Activated effector memory CD4-positive, alpha-beta T cell treated with Interleukin-2 at 50 U/mL for 16 hours (primary cell): Measurements from ENCODE around the gene DMTF1.
"Not testable (repeated sequence)": the region's sequence is repeated elsewhere in the genome, so short reads cannot be mapped to it uniquely, and the experiment has no call there.

Source experiments
- DNase-seq: peaks from one replicate; pipeline ENCODE4 v3.0.0-alpha.2; 2020

Gene DMTF1

DNA sequence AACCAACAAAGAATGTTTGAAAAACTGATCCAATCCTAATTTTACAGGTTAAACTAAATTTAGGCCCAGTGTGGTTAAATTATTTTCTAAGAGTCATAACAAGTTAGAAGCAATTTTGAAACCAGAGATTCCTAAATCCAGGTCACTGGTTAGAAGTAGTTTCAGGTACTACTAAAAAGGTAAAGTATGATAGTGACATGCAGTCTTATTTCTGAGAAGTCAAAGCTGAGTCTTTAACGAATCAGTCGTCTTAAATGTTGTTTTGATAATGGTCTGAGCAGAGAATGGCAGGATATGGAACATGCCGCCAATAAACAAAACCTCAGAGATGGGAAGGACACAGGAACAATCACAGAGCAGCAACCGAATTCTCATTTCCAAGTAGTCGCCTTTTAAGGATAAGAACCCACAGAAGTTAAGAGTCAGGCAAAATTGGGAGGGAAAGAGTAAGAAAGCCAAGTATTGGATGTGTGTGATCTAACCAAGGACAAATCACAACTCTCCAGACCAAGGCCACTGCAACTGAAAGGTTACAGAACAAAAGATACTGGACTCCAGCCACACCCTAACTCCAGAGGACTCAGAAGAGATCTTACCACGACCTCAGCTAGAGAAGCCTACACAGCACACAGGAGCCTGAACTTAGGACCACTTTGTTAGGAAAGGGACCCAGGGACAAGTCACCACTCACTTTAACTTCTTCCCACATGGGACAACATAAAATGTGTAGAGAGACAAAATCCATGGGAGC is 47.6 kb downstream of the DMTF1 start:
- DNase-seq: no peak

DNA sequence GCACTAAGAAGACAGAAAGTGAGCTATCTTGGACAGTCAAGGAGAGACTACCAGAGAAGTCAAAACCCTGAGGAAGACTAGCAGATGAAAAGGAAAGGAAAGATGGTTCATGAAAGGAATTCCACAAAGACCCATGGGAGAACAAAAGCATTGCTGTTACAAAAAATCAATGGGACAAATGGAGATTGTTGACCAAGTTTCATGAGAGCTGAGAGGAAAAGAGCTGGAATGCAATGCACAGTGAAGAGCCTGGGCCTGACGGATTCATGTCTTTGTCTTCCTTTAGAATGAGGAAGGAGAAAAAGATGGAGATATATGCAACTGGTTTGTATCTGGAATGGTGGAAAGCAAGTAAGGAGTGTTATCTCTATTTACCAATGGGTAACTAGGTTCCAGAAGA is 50.0 kb downstream of the DMTF1 start:
- DNase-seq: no peak

DNA sequence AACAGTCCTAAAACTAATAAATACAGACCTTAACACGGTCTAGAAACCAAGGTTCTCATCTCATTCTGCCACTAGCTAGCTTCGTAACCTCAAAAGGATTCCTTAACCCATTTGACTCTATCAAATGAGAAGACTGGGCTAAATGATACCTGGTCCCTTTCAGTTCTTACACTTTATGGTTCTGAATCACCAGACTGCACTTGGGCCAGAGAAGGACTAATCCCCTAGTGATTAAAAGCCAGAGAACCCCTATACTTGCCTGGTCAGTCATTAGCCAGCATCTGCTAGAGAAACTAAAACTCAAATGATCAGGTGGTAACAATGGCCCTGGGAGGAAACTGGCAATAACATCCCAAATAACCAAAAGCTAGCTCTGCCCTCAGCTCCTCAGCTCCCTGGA is 50.5 kb downstream of the DMTF1 start:
- DNase-seq: no peak

DNA sequence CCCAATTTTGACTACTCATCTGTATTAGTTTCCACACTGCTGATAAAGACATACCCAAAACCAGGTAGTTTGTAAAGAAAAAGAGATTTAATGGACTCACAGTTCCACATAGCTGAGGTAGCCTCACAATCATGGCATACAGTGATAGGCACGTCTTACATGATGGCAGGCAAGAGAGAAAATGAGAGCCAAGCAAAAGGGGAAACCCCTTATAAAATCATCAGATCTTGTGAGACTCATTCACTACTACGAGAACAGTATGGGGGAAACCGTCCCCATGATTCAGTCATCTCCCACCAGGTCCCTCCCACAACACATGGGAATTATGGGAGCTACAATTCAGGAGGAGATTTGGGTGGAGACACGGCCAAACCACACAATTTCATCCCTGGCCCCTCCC is 51.7 kb downstream of the DMTF1 start:
- not testable (repeated sequence) for DNase-seq

DNA sequence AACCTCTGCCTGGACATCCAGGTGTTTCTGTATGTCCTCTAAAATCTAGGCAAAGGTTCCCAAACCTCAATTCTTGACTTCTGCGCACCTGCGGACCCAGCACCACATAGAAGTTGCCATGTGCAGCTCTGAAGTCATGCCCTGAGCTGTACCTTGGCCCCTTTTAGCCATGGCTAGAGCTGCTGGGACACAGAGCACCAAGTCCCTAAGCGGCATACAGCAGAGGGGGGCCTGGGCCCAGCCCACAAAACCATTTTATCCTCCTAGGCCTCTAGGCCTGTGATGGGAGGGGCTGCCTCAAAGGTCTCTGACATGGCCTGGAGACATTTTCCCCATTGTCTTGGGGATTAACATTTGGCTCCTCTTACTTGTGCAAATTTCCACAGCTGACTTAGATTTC is 52.7 kb downstream of the DMTF1 start:
- DNase-seq: no peak

DNA sequence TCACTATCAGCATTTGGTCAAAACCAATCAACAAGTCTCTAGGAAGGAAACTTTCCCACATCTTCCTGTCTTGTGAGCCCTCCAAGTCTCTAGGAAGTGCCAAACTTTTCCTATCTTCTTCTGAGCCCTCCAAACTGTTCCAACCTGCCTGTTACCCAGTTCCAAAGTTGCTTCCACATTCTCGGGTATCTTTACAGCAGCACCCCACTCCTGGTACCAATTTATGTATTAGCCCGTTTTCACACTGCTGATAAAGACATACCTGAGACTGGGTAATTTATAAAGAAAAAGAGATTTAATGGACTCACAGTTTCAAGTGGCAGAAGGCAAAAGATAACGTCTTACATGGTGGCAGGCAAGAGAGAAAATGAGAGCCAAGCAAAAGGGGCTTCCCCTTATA is 53.4 kb downstream of the DMTF1 start:
- DNase-seq: not testable (repeated sequence)

DNA sequence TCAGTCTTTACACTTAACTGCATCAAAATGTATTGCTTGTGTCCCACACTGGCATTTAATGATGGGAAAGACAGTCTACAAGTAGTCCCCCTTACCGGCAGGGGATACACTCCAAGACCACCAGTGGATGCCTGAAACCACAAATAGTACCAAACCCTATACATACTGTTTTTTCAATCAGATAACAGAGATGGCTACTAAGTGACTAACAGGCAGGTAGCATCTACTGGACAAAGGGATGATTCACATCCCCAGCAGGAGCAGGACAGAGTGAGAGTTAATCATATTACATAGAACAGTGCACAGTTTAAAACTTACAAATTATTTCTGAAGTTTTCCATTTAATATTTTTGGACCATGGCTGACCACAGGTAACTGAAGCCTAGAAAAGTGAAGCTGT is 54.1 kb downstream of the DMTF1 start:
- no peak for DNase-seq

DNA sequence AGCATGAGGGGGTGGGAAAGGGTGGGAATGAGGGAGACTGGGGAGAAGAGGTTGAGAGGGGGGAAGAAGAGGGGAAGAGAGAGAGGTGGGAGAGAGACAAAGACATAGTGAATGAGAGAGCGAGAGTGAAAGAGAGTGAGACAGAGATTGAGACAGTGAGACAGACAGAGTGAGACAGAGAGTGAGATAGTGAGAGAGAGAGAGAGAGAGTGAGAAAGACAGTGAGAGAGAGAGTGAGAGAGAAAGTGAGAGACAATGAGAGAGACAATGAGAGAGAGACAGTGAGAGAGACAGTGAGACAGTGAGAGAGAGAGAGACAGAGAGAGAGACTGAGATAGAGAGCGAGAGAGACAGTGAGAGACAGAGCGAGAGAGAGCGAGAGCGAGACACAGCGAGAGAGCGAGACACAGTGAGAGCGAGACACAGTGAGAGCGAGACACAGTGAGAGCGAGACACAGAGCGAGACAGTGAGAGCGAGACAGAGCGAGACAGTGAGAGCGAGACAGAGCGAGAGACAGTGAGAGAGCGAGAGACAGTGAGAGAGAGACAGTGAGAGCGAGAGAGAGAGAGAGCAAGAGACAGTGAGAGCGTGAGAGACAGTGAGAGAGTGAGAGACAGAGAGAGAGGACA is 57.2 kb downstream of the DMTF1 start:
- DNase-seq: no peak

DNA sequence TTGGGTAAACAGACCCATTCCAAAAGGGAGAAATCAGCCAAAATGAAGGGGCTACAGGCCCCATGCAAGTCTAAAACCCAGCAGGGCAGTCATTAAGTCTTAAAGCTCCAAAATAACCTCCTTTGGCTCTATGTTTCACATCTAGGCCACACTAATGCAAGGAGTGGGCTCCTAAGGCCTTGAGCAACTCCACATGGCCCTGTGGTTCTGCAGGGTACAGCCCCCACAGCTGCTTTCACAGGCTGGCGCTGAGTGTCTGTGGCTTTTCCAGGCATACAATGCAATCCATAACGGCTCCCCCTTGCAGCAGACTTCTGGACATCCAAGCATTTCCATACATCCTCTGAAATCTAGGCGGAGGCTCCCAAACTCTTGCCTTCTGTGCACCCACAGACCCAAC is 58.3 kb downstream of the DMTF1 start:
- no peak for DNase-seq

DNA sequence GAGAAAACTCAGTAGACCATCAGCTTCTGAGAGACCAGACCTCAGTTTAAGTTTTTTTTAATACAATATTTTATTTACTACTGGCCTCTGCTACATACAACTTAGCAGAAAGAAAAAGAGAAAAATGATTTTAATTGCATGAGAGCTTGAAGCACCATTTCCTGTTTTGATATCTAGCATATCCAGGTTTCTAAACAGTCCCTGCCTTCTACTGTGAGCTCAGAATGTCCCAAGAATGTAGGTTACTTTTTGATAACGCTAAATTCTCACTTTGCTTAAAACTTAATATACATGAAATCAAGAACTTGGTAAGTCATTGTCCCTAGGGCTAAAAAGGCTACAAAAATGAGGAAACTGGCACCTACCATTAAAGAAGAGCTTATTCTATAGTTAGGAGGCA is 60.2 kb downstream of the DMTF1 start:
- DNase-seq: no peak

DNA sequence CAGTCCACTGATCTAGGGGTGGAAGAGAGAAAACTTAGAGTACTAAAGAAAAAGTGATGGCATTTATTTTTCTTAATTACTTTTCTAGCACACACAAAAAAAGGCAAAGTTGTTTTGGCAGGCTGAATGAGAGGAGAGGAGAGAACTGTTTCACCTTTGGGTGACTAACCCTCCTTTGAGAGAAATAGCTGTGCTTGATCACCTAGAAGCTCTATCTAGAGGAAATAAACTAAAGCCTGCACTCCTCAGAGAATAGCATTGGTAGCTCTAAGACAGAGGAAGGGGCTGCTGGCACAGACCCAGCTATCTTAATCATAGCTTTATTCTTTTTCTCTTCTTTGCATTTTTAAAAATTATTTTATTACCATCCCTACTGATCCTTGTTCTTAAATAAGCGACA is 61.0 kb downstream of the DMTF1 start:
- no peak for DNase-seq

DNA sequence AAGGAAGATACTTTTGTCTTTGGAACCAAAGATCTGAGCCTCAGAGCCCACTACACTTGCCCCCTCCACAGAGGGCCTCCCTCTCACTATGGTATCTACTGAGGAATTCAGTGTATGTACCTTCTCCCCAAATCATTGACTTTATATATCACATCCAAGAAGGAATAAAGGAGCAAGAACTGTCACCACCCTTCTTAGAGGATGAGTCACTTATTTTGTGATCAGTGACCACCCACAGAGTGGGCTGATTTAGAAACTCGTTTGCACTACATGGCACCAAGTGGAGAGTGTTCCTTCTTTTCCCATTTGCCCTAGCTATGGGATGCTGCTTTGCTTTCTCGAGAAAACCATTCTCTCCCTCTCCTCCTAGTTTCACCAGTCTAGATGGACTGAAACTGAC is 61.6 kb downstream of the DMTF1 start:
- no peak for DNase-seq

DNA sequence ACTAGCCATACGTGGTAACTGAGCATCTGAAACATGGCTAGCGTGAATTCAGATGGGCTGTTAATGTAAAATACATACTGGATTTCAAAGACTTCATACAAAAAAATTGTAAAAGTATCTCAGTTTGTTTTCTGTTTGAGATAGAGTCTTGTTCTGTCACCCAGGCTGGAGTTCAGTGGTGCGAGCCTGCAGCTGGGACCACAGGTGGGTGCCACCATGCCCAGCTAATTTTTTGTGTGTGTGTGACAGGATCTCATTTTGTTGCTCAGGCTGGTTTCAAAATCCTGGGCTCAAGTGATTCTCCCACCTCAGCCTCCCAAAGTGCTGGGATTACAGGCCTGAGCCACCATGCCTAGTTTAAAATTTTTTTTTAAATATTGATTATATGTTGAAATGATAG is 62.8 kb downstream of the DMTF1 start:
- DNase-seq: no peak

DNA sequence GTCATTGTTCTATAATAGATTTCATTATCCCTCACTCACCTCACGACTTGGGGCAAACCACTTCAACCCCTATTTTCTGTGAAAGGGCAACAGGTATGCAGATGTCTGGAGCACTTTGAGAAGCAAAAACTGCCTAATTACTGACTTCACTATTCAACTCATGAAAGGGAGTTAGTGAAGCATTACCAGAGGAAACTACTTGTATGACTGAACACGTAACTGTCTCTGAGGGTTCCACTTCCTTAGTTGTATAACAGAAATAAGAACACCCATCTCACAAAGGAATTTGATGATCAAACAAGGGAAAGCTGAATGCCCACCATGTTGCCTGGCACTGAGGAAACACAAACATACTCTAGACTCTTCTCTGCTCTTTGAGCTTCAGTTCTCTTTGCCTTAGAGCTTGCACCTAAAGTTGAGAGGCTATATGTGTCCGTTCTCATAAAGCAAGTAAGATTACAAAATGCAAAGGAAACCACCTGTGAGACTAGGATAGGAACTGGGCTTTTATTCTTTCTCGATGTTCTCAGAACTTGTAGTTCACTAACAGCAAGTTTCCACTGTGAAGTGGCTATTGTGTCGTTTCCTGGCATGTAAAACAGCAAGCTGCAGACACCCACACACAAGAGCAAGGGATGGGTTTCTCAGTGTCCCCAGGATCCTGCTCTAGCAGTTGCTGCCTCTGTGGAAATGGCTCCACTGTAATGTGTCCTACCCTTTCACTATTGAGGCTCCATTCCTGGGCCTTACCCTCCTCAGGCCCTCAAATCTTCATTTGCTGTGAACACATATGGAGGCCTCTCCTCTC is 64.7 kb downstream of the DMTF1 start:
- no peak for DNase-seq

DNA sequence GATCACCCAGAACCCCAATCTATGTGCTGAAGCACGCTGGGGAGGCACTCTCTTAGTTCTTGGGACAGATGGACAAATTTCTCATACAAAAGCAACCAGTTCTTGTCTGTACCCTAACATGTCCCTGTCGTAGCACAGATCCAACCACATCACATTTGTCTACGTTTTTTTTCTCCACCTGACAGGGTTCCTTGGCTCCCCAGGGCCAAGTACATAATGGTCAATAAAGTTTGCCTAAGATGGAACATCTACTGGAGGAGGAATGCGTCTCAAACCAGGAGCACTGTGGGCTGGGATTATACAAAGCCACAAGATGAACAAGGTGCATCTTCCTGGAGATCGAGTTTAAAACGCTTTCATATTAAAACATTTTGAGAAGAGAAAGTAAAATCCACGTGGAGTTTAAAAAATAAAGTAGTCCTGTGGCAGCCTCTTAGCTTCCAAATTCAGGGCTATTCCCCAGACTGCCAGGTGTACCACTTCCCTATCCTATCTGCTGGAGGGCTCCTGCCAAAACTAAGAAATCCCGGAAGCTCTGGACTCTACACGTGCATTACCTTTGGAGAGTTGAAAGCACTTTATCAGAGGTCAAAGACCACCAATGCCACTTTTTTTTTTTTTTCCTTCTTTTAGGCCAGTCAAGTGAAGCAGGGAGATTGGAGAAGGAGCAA is 65.9 kb downstream of the DMTF1 start:
- no peak for DNase-seq

DNA sequence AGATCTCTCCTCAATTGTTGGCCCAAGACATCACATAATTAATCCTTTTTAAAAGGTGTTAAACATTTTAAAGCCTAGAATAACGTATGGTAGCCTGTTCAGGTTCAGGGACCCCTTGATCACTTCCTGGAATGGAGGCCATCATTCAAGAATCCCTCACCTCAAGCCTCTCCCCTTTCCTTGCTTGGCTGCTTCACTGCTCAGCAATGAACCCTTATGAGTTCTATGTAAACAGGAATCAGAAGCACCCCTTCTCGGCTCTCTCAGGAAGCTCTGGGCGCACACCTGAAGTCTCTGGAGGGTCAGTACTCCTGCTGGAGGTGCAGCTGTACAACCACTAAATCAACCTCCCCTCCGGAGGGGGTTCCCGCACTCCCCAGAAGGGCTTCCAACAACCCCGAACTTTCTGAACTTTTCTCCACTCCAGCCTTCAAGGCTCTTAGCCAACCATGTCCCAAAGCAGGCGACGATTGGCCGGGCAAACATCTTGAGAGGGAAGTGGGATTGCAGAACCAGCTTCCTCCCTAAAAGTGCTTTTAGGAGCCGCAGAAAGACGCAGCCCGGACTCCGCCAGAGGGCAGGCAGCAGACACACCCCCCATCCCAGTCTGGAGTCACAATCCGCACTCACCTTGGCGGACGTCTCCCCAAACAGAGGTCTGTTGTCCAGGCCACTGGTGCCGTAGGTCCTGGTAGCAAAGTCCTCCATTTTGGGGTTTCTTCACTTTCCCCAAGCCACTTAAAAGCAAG is 66.7 kb downstream of the DMTF1 start:
- DNase-seq: no peak

DNA sequence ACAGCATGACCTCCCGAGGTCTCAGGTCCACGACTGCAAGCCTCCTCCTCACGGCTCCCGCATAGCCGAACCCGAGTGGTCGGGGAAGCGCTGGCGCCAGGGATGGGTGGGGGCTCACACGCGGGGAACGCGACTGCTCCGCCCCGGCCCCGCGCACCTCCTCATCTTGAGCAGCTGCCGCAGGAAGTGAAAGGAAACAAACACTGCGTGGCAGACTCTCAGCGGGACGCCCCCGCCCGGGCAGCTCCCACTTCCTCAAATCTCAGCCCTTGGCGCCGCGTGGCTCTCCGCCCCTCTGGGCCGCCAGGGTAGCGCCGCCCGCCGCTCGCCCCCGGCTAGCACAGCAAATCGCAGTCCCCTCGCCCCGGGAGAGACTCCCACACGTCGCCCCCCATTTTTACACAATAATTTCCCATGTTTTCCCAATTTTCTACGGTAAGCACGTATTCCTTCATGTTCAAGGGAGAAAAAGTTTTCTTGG is 67.3 kb downstream of the DMTF1 start, which contains the start of gene TMEM243:
TSS of gene TMEM243 (minus strand) at position 188 of the 481 bp plus-strand sequence. CDS start 229 bp downstream, outside the sequence.
- DNase-seq: peak; percentile 78

DNA sequence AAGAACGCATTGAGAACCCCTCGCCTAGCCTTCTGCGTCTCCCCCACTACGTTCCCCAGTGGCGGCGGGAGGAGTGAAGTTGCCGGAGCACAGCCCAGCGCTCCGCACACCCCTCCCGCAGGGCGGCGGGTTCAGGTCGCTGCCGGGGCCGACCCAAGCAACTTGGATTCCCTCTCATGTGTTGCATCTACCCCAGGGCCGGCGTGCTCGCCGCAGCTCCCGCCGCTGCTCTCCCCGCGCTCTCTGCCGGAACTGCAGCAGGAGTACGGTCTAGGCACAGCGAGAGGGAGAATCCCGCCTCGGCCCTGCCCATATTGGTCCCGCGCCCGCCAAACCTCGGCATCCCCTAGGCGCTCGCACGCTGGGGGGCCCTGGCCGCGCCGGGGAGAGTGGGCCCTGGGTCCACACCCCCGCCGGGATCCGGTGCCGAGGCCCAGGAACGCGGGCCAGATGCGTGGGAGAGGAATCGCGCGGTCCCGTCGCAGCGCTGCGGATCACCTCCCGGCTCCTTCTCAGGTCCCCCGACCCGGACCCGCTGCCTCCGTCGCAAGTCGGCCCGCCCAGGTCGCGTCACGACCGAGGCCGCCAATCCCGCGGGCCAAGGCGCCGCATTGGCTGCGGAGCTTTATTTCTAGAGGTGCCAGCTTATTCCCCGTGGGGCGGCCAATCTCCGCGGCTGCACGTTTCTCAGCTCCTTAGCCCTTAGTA is 67.9 kb downstream of the DMTF1 start:
- peak; percentile 76 for DNase-seq

DNA sequence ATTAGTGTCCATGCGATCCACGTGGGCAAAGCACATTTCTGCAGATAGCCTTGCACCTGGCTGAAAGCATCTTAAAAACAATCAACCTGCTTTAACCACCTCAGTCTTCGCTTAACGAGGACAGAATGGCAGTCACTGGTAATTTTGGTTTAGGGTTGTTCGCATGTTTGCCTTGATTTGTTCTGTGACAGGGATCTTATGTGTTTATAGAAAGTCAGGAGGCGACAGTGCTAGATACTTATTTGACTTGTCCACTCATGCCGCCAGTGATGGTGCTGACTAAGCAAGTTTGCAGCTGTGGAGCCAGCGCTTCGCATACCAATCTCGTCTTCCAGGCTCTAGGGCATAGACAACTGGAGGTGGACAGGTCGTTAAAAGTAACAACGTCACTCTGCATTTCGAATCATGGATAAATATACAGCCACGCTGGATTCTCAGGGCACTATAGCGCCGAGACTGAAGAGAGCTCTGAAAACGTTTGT is 68.5 kb downstream of the DMTF1 start:
- no peak for DNase-seq

DNA sequence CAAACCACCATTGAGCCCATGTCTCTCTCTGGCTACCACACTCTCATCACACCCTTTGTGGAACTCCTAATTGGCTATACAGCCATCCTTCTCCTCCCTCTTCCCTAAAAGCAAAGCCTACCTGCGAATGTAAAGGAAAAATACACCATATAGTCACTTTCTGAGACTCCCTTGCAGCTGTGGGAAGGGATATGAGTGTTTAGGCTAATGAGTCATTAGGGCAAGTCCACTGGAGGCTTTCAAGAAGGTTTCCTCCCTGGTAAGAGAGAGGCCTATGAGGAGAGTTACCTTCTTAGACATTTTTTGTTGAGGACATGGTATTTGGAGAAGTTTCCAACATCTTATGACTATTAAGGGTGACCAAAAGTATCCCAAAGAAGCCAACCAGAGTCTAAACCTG is 71.4 kb downstream of the DMTF1 start:
- DNase-seq: no peak

DNA sequence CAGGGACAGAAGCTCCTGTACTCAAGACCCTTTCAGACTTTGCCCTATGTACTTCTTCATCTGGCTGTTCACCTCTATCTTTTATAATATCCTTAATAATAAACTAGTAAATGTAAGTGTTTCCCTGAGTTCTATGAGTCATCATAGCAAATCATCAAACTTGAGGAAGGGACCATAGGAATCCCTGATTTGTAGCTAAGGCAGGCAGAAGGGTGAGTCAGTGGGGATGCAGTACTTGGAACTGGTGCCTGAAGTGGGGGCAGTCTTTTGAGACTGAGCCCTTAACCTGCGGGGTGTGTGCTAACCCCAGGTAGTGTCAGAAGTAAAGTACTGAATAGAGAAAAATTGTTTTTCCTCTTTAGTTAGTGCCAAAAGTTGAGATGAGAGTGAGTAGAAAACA is 73.4 kb downstream of the DMTF1 start:
- DNase-seq: no peak

DNA sequence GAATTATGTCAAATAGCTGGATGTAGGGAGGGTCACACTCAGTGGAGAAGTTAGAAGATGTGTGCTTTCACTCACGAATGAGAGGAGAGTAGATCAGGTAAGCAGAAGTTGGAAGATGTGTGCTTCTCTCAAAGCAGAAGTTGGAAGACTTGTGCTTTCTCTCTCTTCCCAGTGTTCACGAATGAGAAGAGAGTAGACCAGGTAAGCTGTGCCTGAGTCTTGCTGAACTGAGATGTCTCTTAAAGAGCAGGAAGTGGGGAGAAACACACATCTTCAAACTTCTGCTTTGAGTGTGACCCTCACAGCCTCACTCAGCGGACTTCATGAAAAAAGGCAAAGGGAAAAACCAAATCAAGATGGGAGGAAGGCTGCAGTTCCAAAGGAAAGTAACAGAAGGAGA is 74.2 kb downstream of the DMTF1 start:
- no peak for DNase-seq
